Measurements from ENCODE around the gene MIA3. TPM values are rescaled to one million over a fixed set of nuclear protein-coding genes. Genes with fewer than 3 reads are reported as not detected.

MIA3 gene
- total RNA-seq, 1 experiment from 2014 or later: 34.7 TPM

- no peak for DNase-seq (ENCODE audit: low spot score)
Measured at GRCh38 chr1:222622765-222623164, 4.9 kb downstream of the MIA3 start.

- no peak for DNase-seq (ENCODE audit: low spot score)
Measured at GRCh38 chr1:222623458-222623857, 5.6 kb downstream of the MIA3 start.

- no peak for DNase-seq (ENCODE audit: low spot score)
Measured at GRCh38 chr1:222624214-222624613, 6.3 kb downstream of the MIA3 start.

GRCh38 chr1:222627232-222627631 lies 9.3 kb downstream of the MIA3 start:
- no peak for DNase-seq (ENCODE audit: low spot score)

GRCh38 chr1:222629921-222630535 lies 12.1 kb downstream of the MIA3 start:
- no peak for DNase-seq (ENCODE audit: low spot score)

- DNase-seq (ENCODE audit: low spot score): no peak
Measured at GRCh38 chr1:222631611-222632208, 13.8 kb downstream of the MIA3 start.

GRCh38 chr1:222632749-222633148 lies 14.9 kb downstream of the MIA3 start:
- DNase-seq (ENCODE audit: low spot score): no peak

- peak; percentile 89 for DNase-seq (ENCODE audit: low spot score)
Measured at GRCh38 chr1:222634180-222635013, 16.5 kb downstream of the MIA3 start.

GRCh38 chr1:222641269-222641948 lies 23.5 kb downstream of the MIA3 start:
- DNase-seq (ENCODE audit: low spot score): no peak

- no peak for DNase-seq (ENCODE audit: low spot score)
Measured at GRCh38 chr1:222642468-222642867, 24.6 kb downstream of the MIA3 start.

- no peak for DNase-seq (ENCODE audit: low spot score)
Measured at GRCh38 chr1:222643606-222643937, 25.7 kb downstream of the MIA3 start.

- DNase-seq (ENCODE audit: low spot score): peak; percentile 99
Measured at GRCh38 chr1:222643938-222644635, 26.2 kb downstream of the MIA3 start.

- no peak for DNase-seq (ENCODE audit: low spot score)
Measured at GRCh38 chr1:222644636-222644980, 26.7 kb downstream of the MIA3 start.

- no peak for DNase-seq (ENCODE audit: low spot score)
Measured at GRCh38 chr1:222652676-222653075, 34.8 kb downstream of the MIA3 start.

GRCh38 chr1:222653178-222653827 lies 35.4 kb downstream of the MIA3 start:
- DNase-seq (ENCODE audit: low spot score): no peak

GRCh38 chr1:222654849-222655248 lies 37.0 kb downstream of the MIA3 start:
- peak; percentile 41 for DNase-seq (ENCODE audit: low spot score)

GRCh38 chr1:222656391-222657155 lies 38.7 kb downstream of the MIA3 start:
- no peak for DNase-seq (ENCODE audit: low spot score)

GRCh38 chr1:222657899-222658298 lies 40.0 kb downstream of the MIA3 start:
- DNase-seq (ENCODE audit: low spot score): no peak

- DNase-seq (ENCODE audit: low spot score): no peak
Measured at GRCh38 chr1:222663431-222663934, 45.6 kb downstream of the MIA3 start.

- no peak for DNase-seq (ENCODE audit: low spot score)
Measured at GRCh38 chr1:222665964-222666363, 48.1 kb downstream of the MIA3 start.

All from A172 (cell line).